ENCODE data around the gene LRRC3. TPM values are rescaled to one million over a fixed set of nuclear protein-coding genes. Genes with fewer than 3 reads are reported as not detected.

Gene LRRC3
- polyA plus RNA-seq, 1 of the 3 experiments (the other 2 are of a cell fraction), result 2.3 TPM

- TF ChIP-seq RCOR1 (IDR thresholded peaks at IDR 0.05; ENCODE audit: low read length) (no peak), NFIC (IDR thresholded peaks at IDR 0.05; ENCODE audit: borderline replicate concordance) (no peak), TEAD4 (IDR thresholded peaks at IDR 0.05; ENCODE audit: borderline replicate concordance, insufficient read depth) (no peak)
Measured at GRCh38 chr21:44510109-44510507, 54.8 kb downstream of the LRRC3 start (continued).

GRCh38 chr21:44510508-44511218, 55.4 kb downstream of the LRRC3 start:
- 45% methylated on average over 13 of the region's 36 CpGs for WGBS (ENCODE audit: low lambda C conversion rate)
- Histone ChIP-seq H3K4me3 (ENCODE audit: low read depth in 2 of 2, low read length in 1 of 2) (peak overlapping the region in 1 of 2 experiments; percentile 41; a peak in 1 of 4 replicates), H3K9me2 (no peaks in the 10 kb centered on the region), H3K4me1 (ENCODE audit: control insufficient read depth in 1 of 2, insufficient read depth in 2 of 2, low read depth in 1 of 2, low read length in 1 of 2) (no peaks in the 10 kb centered on the region; a peak in 1 of 4 replicates), H2AFZ (ENCODE audit: low read depth) (no peak overlapping the region), H3K27ac (ENCODE audit: low read depth in 2 of 2, low read length in 1 of 2) (no peak overlapping the region), H3K27me3 (ENCODE audit: insufficient read depth) (0 out of 2 replicates have a peak, but pooled peaks cover 9% of the 10 kb centered on the region), H3K4me2 (peak overlapping the region; percentile 33), H3F3A (replicated peaks; ENCODE audit: insufficient read depth) (no peaks in the 10 kb centered on the region), H3K79me2 (ENCODE audit: insufficient read depth) (no peaks in the 10 kb centered on the region), H4K20me1 (ENCODE audit: insufficient read depth) (no peaks in the 10 kb centered on the region), H3K9ac (no peak overlapping the region), H3K9me3 (no peaks in the 10 kb centered on the region), H3K36me3 (replicated peaks in 1 of 2; ENCODE audit: control insufficient read depth in 1 of 2, insufficient read depth in 2 of 2, low read length in 1 of 2) (no peaks in the 10 kb centered on the region)
- DNase-seq, result peak; percentile 83
- ChIA-PET CTCF (interaction anchor here (0.6 to 3.4 kb wide), 18 partner anchors 8 to 290 kb away, joined by 3 to 31 read pairs (median 4); partner anchors contain the start of genes KRTAP10-12 and UBE2G2), POLR2A (no interaction called here)
- TF ChIP-seq PBX3 (IDR thresholded peaks at IDR 0.05), result no peak
- no peak for TF ChIP-seq FOXM1 (IDR thresholded peaks at IDR 0.05; ENCODE audit: low read depth)
- TF ChIP-seq TAF1 (IDR thresholded peaks at IDR 0.05; ENCODE audit: borderline replicate concordance, low read depth, low read length), result no peak
- TF ChIP-seq MEF2A (IDR thresholded peaks at IDR 0.05; ENCODE audit: borderline replicate concordance, low read depth), result no peak
- peak; percentile 60 for TF ChIP-seq RAD21 (IDR thresholded peaks at IDR 0.05; ENCODE audit: low read length)
- peak; percentile 44 for TF ChIP-seq SMC3 (IDR thresholded peaks at IDR 0.05; ENCODE audit: low read depth, low read length)
- TF ChIP-seq POLR2AphosphoS5 (IDR thresholded peaks at IDR 0.05; ENCODE audit: low read depth, low read length), result no peak
- TF ChIP-seq RFX5 (IDR thresholded peaks at IDR 0.05; ENCODE audit: low read length), result no peak
- peak; percentile 85 for TF ChIP-seq CTCF (IDR thresholded peaks at IDR 0.05)
- TF ChIP-seq TCF12 (IDR thresholded peaks at IDR 0.05), result no peak

Measured in SK-N-SH (cell line).